K562 (cell line): ENCODE results near the gene FMN2. TPM values are rescaled to one million over a fixed set of nuclear protein-coding genes. Genes with fewer than 3 reads are reported as not detected.

Experiments
- ATAC-seq: fragments of 200-7000 bp; cut with Tn5 transposase; 3 replicates; pipeline ENCODE4 v1.9.1; 2020; ENCODE audit warnings: moderate library complexity
- BruUV-seq: library from RNA; stranded (reverse); fragments of 400-500 nt; replicated peaks from 2 replicates; lab custom pipeline; 2021; lab: Mats Ljungman, UMichigan
- CTCF ChIA-PET: fragments of 300-600 bp; formaldehyde crosslinking; extraction: SDS; loops from one replicate; lab custom pipeline; 2021; ENCODE audit warnings: low intra/inter-chr PET ratio; lab: Yijun Ruan, JAX
- POLR2A ChIA-PET: fragments of 300-600, 350-650 bp; sonication (Branson Sonifier 250); formaldehyde crosslinking; extraction: SDS; loops from one replicate; lab custom pipeline; 2021; ENCODE audit warnings: antibody characterized with exemption, inconsistent platforms; lab: Yijun Ruan, JAX
- DNase-seq, 4 experiments: peaks; one replicate each; pipeline versions ENCODE4 v3.0.0 to v3.0.0-alpha.2; 2011 to 2018; ENCODE audit warnings: low spot score in 3 of 4, mixed read lengths in 3 of 4; ENCODE audit errors: extremely low read depth in 1 of 4
- FAIRE-seq: peaks from 2 replicates; lab custom pipeline; 2011; peaks lifted over from hg19 to GRCh38; lab: Jason Lieb, UNC
- H2AFZ ChIP-seq: 2 replicates; pipeline ENCODE4 v1.6.0; 2011; ENCODE audit warnings: low read depth, low read length, control low read depth, inconsistent platforms
- H3K27ac ChIP-seq: fragments of 200-600 bp; 3 replicates; pipeline ENCODE4 v1.8.0; 2011; ENCODE audit warnings: low read depth, mild to moderate bottlenecking, control low read depth, inconsistent platforms, low read length, moderate library complexity, mixed read lengths; ENCODE audit errors: extremely low read depth
- H3K27me3 ChIP-seq, 2 experiments: fragments of 300-600 bp in 1 of 2; 2 replicates in 1 of 2; 3 replicates in 1 of 2; pipeline versions ENCODE4 v1.6.0 to v1.8.0; 2011; ENCODE audit warnings: inconsistent platforms in 2 of 2, low read length in 2 of 2, mild to moderate bottlenecking in 1 of 2, mixed read lengths in 1 of 2, moderate library complexity in 1 of 2; ENCODE audit not compliant: control insufficient read depth in 2 of 2, insufficient read depth in 2 of 2
- H3K36me3 ChIP-seq: fragments of 300-600 bp; 3 replicates; pipeline ENCODE4 v1.8.0; 2011; ENCODE audit warnings: mild to moderate bottlenecking, low read length, inconsistent platforms; ENCODE audit not compliant: control insufficient read depth, insufficient read depth
- H3K4me1 ChIP-seq, 2 experiments: fragments of 200-600 bp in 1 of 2; replicated peaks in 1 of 2; 2 replicates in 1 of 2; 3 replicates in 1 of 2; pipeline versions ENCODE4 v1.5.1 to v1.8.0; 2011; ENCODE audit warnings: inconsistent platforms in 2 of 2, low read length in 2 of 2, mild to moderate bottlenecking in 1 of 2, mixed read lengths in 1 of 2, moderate library complexity in 1 of 2; ENCODE audit not compliant: control insufficient read depth in 2 of 2, insufficient read depth in 2 of 2
- H3K4me2 ChIP-seq: 2 replicates; pipeline ENCODE4 v1.6.1; 2011; ENCODE audit warnings: low read length, control low read depth, inconsistent platforms, mixed read lengths; ENCODE audit not compliant: insufficient read depth
- H3K4me3 ChIP-seq: fragments of 200-600 bp; sonication (generic), shearing (Covaris generic); 2 replicates; pipeline ENCODE4 v1.5.1; 2016; ENCODE audit warnings: control low read depth, inconsistent platforms
- H3K79me2 ChIP-seq: fragments of 200-600 bp; 3 replicates; pipeline ENCODE4 v1.8.0; 2011; ENCODE audit warnings: low read length, inconsistent platforms; ENCODE audit not compliant: control insufficient read depth, insufficient read depth
- H3K9ac ChIP-seq, 2 experiments: 2 replicates each; pipeline versions ENCODE4 v1.6.0 to v1.6.1; 2011; ENCODE audit warnings: low read depth in 2 of 2, low read length in 2 of 2, control low read depth in 1 of 2, inconsistent platforms in 1 of 2, mild to moderate bottlenecking in 1 of 2, mixed read lengths in 1 of 2; ENCODE audit not compliant: insufficient read depth in 1 of 2
- H3K9me1 ChIP-seq: one replicate; pipeline ENCODE4 v1.6.0; 2011; ENCODE audit warnings: inconsistent platforms, mild to moderate bottlenecking, low read length, moderate library complexity; ENCODE audit not compliant: control insufficient read depth, insufficient read depth
- H3K9me3 ChIP-seq: replicated peaks from 2 replicates; pipeline ENCODE4 v1.5.1; 2011; ENCODE audit warnings: low read depth, low read length, inconsistent platforms; ENCODE audit not compliant: control insufficient read depth, insufficient read depth
- H4K20me1 ChIP-seq: replicated peaks from 2 replicates; pipeline ENCODE4 v1.6.1; 2011; ENCODE audit warnings: low read length, inconsistent platforms, mixed read lengths; ENCODE audit not compliant: control insufficient read depth, insufficient read depth
- BHLHE40 ChIP-seq: IDR thresholded peaks from 2 replicates; pipeline ENCODE4 v1.6.1; 2011; ENCODE audit warnings: low read length, improper control_type of control experiment
- CXXC5 ChIP-seq: fragments of 250-450 bp; sonication (Bioruptor Pico); IDR thresholded peaks from 2 replicates; pipeline ENCODE4 v1.8.0; 2022; ENCODE audit warnings: inconsistent platforms, mild to moderate bottlenecking, moderate library complexity
- GTF2F1 ChIP-seq: IDR thresholded peaks from 2 replicates; pipeline ENCODE4 v1.6.1; 2011; ENCODE audit warnings: low read depth, low read length, improper control_type of control experiment
- HMGN3 ChIP-seq: IDR thresholded peaks from 2 replicates; pipeline ENCODE4 v1.6.1; 2011; ENCODE audit warnings: borderline replicate concordance, low read depth, mild to moderate bottlenecking, mixed read lengths, low read length; ENCODE audit not compliant: insufficient read length; ENCODE audit errors: extremely low read depth
- KDM1A ChIP-seq, 2 experiments: fragments of 450-650 bp; IDR thresholded peaks; 2 replicates each; pipeline ENCODE4 v1.6.1; 2016; ENCODE audit warnings: mild to moderate bottlenecking in 2 of 2
- MAFF ChIP-seq: IDR thresholded peaks from 2 replicates; pipeline ENCODE4 v1.6.1; 2012; ENCODE audit warnings: low read length, improper control_type of control experiment
- NCOA2 ChIP-seq, 2 experiments: fragments of 450-650 bp; IDR thresholded peaks; 2 replicates each; pipeline ENCODE4 v1.6.1; 2018; ENCODE audit warnings: mild to moderate bottlenecking in 2 of 2, moderate library complexity in 1 of 2; ENCODE audit not compliant: partially characterized antibody in 2 of 2
- NR1H2 ChIP-seq: sonication (generic); formaldehyde crosslinking; IDR thresholded peaks from 2 replicates; pipeline ENCODE4 v1.4.0; 2020; ENCODE audit warnings: mild to moderate bottlenecking, missing genetic modification reagents
- POLR2AphosphoS5 ChIP-seq: IDR thresholded peaks from 2 replicates; pipeline ENCODE4 v1.6.1; 2011; ENCODE audit warnings: mild to moderate bottlenecking, low read depth, low read length, moderate library complexity; ENCODE audit not compliant: control insufficient read depth, insufficient read depth
- RFX5 ChIP-seq: IDR thresholded peaks from 2 replicates; pipeline ENCODE4 v1.6.1; 2011; ENCODE audit warnings: low read depth, mild to moderate bottlenecking, improper control_type of control experiment, low read length
- U2AF2 ChIP-seq: fragments of 200-400 bp; formaldehyde crosslinking; optimal IDR thresholded peaks from 2 replicates; pipeline ENCODE3; 2017; ENCODE audit warnings: low read depth, mild to moderate bottlenecking, low read length
- ZBTB17 ChIP-seq: fragments of 450-650 bp; formaldehyde crosslinking; IDR thresholded peaks from 2 replicates; pipeline ENCODE4 v1.4.0; 2020; ENCODE audit warnings: mild to moderate bottlenecking
- ZNF253 ChIP-seq: fragments of 250-450 bp; sonication (Bioruptor Pico); conservative IDR thresholded peaks from 2 replicates; pipeline ENCODE4 v1.6.1; 2021; ENCODE audit warnings: mild to moderate bottlenecking
- ZNF778 ChIP-seq: fragments of 450-650 bp; formaldehyde crosslinking; IDR thresholded peaks from 2 replicates; pipeline ENCODE4 v1.4.0; 2020; ENCODE audit warnings: mild to moderate bottlenecking, moderate library complexity
- WGBS: fragments of 100-300 bp; shearing (Covaris generic); methylation state at CpG from one replicate; pipeline ENCODE4 v1.1.6; 2016; ENCODE audit warnings: low coverage, mixed read lengths; ENCODE audit not compliant: insufficient coverage; ENCODE audit errors: missing lambda C conversion rate; 5-methylcytosine and 5-hydroxymethylcytosine counted together
- in situ Hi-C: fragments of 300-500 bp; cut with MboI; formaldehyde crosslinking; loops from 4 replicates; pipeline ENCODE4 v1.15.0; 2018; ENCODE audit warnings: inconsistent platforms, mixed read lengths
- intact Hi-C: fragments of 100-400 bp; cut with micrococcal nuclease; formaldehyde crosslinking; loops from 2 replicates; pipeline ENCODE4 v1.14.2; 2022
- polyA plus RNA-seq, 8 experiments: library from polyadenylated mRNA; depleted of rRNA in 4 of 8; stranded (reverse) in 5 of 8; unstranded in 3 of 8; fragments of >200 nt; fragmentation: Nextera tagmentation in 2 of 8; fragmentation: Illumina TruSeq in 1 of 8; extraction: Ambion mirVana in 2 of 8; extraction: Trizol in 1 of 8; gene quantifications; 2 replicates each; pipeline versions ENCODE4 v1.2.1 to v1.2.3, GENCODE V29; 2011 to 2014; ENCODE audit warnings: inconsistent platforms in 1 of 8, missing spikeins in 1 of 8
- total RNA-seq, 7 experiments: library from RNA; depleted of rRNA in 6 of 7; stranded (reverse); fragments of >200 nt in 6 of 7; fragmentation: Illumina TruSeq in 2 of 7; extraction: Trizol in 2 of 7; gene quantifications; 2 replicates each; pipeline versions ENCODE4 v1.2.1 to v1.2.3, GENCODE V29; 2011 to 2021; ENCODE audit warnings: low replicate concordance in 1 of 7
- TF ChIP-seq, protein P1 (sequence below): fragments of 250-450 bp; sonication (Bioruptor Pico); IDR thresholded peaks from 2 replicates; pipeline ENCODE4 v1.5.0; 2020; ENCODE audit warnings: mild to moderate bottlenecking, borderline replicate concordance
- TF ChIP-seq, protein P2 (sequence below): fragments of 450-650 bp; formaldehyde crosslinking; IDR thresholded peaks from 2 replicates; pipeline ENCODE4 v1.4.0; 2020; ENCODE audit warnings: mild to moderate bottlenecking
- TF ChIP-seq, protein P3 (sequence below): sonication (generic); formaldehyde crosslinking; IDR thresholded peaks from 2 replicates; pipeline ENCODE4 v1.8.0; 2023; ENCODE audit warnings: mild to moderate bottlenecking, missing genetic modification reagents

FMN2 gene
- total and polyA plus RNA-seq, 9 of the 15 experiments (the other 6 are each of a cell fraction or from before 2014, with no cell fraction given) = 0.15 to 0.45 (median 0.16) TPM; not detected in 3

DNA sequence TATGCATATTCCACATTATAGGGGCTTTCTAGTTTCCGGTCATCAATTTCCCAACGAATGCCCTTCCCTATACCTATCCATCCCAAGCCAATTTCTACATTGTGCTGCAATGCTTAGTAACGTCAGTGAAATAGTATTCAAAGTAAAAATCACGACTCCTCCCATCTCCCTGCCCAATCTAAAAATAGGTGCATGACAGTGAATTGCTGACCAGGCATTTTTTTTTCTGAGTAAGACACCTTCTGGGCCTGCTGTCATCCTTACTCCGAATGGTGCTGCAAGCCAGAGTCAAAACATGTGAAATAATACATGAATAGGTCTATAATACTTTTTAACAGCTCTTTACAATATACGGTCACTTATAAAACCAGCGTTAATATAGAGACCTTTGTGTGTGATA is 400.1 kb downstream of the FMN2 start (continued):
- TF ChIP-seq, protein P1, sequence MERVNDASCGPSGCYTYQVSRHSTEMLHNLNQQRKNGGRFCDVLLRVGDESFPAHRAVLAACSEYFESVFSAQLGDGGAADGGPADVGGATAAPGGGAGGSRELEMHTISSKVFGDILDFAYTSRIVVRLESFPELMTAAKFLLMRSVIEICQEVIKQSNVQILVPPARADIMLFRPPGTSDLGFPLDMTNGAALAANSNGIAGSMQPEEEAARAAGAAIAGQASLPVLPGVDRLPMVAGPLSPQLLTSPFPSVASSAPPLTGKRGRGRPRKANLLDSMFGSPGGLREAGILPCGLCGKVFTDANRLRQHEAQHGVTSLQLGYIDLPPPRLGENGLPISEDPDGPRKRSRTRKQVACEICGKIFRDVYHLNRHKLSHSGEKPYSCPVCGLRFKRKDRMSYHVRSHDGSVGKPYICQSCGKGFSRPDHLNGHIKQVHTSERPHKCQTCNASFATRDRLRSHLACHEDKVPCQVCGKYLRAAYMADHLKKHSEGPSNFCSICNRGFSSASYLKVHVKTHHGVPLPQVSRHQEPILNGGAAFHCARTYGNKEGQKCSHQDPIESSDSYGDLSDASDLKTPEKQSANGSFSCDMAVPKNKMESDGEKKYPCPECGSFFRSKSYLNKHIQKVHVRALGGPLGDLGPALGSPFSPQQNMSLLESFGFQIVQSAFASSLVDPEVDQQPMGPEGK (CRISPR knock-in tag) = no peak
- no peak for TF ChIP-seq KDM1A (IDR thresholded peaks at IDR 0.05)
- TF ChIP-seq NR1H2 (CRISPR knock-in tag) = no peak
- TF ChIP-seq, protein P2, sequence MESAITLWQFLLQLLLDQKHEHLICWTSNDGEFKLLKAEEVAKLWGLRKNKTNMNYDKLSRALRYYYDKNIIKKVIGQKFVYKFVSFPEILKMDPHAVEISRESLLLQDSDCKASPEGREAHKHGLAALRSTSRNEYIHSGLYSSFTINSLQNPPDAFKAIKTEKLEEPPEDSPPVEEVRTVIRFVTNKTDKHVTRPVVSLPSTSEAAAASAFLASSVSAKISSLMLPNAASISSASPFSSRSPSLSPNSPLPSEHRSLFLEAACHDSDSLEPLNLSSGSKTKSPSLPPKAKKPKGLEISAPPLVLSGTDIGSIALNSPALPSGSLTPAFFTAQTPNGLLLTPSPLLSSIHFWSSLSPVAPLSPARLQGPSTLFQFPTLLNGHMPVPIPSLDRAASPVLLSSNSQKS (CRISPR knock-in tag) = no peak
- peak; percentile 94 for TF ChIP-seq MAFF

DNA sequence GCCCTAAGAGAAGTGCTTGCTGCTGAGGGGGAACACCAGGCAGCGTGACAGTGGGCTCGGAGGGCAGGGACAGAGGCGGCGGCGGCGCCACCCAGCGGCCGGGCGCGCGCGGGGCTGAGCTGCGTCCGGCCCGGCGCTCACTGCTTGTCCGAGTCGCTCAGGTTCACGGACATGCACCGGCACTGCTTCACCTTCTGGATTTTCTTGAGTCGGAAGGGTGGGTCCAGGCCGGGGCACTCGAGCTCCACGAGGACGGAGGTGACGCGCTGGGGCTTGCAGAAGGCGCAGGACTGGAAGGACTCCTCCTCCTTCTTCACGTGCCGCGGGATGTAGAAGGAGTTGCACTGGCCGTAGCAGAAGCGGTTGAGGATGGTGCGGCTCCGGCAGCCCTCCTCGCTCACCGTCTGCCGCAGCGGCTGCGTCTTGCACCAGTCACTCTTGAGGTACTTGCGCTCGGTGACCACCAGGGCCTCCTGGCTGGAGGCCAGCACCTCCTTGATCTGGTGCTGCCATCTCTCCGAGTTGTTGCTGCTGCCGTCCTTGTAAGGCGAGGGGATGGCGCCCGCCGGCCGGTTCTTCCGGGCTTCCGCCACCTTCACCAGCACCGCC is 401.3 kb downstream of the FMN2 start:
- Histone ChIP-seq H3K9ac (peak overlapping the region in 1 of 2 experiments; percentile 81; a peak in 2 of 4 replicates), H3K4me1 (peaks cover 0 to 10% of the 10 kb centered on the region in 2 experiments; a peak in 2 of 5 replicates), H3K9me3 (no peaks in the 10 kb centered on the region), H3K9me1 (no peaks in the 10 kb centered on the region), H3K4me3 (peak overlapping the region; percentile 18), H3K27ac (no peak overlapping the region), H4K20me1 (no peaks in the 10 kb centered on the region), H3K4me2 (peak overlapping the region; percentile 67), H2AFZ (peak overlapping the region; percentile 63), H3K79me2 (no peaks in the 10 kb centered on the region), H3K36me3 (no peaks in the 10 kb centered on the region), H3K27me3 (no peaks in the 10 kb centered on the region)
- 8% methylated on average over 52 of the region's 52 CpGs for whole genome bisulfite sequencing
- ChIA-PET POLR2A (interaction anchor here (0.7 kb wide), 1 partner anchor 20 kb away, joined by 3 read pairs; no protein-coding TSS in a partner anchor), CTCF (interaction anchor here (0.6 to 0.8 kb wide), 2 partner anchors 18 to 43 kb away, joined by 3 read pairs; no protein-coding TSS in a partner anchor)
- FAIRE-seq = no peak
- intact Hi-C loops = loop anchor here (2.0 kb wide), 1 partner anchor 38 kb away; no protein-coding TSS in a partner anchor
- BruUV-seq = TSS peak; percentile 81
- peak; percentile 89 for ATAC-seq
- in situ Hi-C loops = no loop called here
- DNase-seq = peak; percentile 32 to 51 (median 34)
- TF ChIP-seq ZBTB17 (CRISPR knock-in tag) = peak; percentile 9; the same call in 1 of the 2 replicates
- TF ChIP-seq BHLHE40 = peak; percentile 50; the same call in 1 of the 2 replicates
- TF ChIP-seq, protein P3, sequence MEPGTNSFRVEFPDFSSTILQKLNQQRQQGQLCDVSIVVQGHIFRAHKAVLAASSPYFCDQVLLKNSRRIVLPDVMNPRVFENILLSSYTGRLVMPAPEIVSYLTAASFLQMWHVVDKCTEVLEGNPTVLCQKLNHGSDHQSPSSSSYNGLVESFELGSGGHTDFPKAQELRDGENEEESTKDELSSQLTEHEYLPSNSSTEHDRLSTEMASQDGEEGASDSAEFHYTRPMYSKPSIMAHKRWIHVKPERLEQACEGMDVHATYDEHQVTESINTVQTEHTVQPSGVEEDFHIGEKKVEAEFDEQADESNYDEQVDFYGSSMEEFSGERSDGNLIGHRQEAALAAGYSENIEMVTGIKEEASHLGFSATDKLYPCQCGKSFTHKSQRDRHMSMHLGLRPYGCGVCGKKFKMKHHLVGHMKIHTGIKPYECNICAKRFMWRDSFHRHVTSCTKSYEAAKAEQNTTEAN (CRISPR knock-in tag) = no peak
- peak; percentile 32; the same call in 1 of the 2 replicates for TF ChIP-seq CXXC5
- TF ChIP-seq GTF2F1 = no peak
- TF ChIP-seq RFX5 = no peak
- no peak for TF ChIP-seq ZNF253 (CRISPR knock-in tag)
- no peak for TF ChIP-seq NCOA2 (IDR thresholded peaks at IDR 0.05; ENCODE audit: partially characterized antibody in 2 of 2)
- no peak for TF ChIP-seq ZNF778 (CRISPR knock-in tag)
- TF ChIP-seq POLR2AphosphoS5 = no peak
- no peak for TF ChIP-seq U2AF2
- TF ChIP-seq HMGN3 = peak; percentile 27
